ENCODE measurements around the gene POTEJ.
"Not testable (repeated sequence)": the region's sequence is repeated elsewhere in the genome, so short reads cannot be mapped to it uniquely, and the experiment has no call there.

DNA sequence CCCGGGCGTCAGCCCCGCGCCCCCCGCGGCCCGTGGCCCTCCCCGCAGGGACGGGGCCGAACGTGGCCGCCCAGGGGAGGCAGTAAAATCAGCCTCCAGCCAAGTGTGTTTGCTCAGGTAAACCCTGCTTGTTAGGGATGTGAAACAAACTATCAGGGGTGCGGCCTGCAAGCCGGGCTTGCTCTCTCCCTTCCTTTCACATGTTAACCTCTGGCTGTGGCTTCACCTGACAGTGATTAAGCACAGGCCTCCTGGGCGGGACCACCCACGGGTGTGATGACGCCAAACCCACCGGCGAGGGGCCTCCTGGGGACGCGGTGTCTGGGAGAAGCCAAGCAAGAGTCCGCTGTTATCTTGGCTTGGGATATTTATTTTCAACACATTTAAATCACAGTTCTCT is 13.2 kb upstream of the POTEJ start:
- TF ChIP-seq, protein P1, sequence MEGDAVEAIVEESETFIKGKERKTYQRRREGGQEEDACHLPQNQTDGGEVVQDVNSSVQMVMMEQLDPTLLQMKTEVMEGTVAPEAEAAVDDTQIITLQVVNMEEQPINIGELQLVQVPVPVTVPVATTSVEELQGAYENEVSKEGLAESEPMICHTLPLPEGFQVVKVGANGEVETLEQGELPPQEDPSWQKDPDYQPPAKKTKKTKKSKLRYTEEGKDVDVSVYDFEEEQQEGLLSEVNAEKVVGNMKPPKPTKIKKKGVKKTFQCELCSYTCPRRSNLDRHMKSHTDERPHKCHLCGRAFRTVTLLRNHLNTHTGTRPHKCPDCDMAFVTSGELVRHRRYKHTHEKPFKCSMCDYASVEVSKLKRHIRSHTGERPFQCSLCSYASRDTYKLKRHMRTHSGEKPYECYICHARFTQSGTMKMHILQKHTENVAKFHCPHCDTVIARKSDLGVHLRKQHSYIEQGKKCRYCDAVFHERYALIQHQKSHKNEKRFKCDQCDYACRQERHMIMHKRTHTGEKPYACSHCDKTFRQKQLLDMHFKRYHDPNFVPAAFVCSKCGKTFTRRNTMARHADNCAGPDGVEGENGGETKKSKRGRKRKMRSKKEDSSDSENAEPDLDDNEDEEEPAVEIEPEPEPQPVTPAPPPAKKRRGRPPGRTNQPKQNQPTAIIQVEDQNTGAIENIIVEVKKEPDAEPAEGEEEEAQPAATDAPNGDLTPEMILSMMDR (conservative IDR thresholded peaks at IDR 0.05), result not testable (repeated sequence)
- not testable (repeated sequence) for TF ChIP-seq EZH2 (IDR thresholded peaks at IDR 0.05; ENCODE audit: low read depth)
